ACC112 (cell line): ENCODE measurements around the gene MRPS23.
A peak's percentile ranks its signal among the peaks of the same experiment; 100 is the strongest.

Experiments used
- H2AFZ ChIP-seq: fragments of 200-600 bp; sonication (generic); one replicate; pipeline ENCODE4 v1.6.0; 2017; ENCODE audit warnings: antibody characterized with exemption, low read length; ENCODE audit not compliant: unreplicated experiment
- H3K27ac ChIP-seq: fragments of 200-600 bp; sonication (generic); 2 replicates; pipeline ENCODE4 v1.5.1; 2014; ENCODE audit warnings: low read depth, mild to moderate bottlenecking, antibody characterized with exemption, low read length, moderate library complexity
- H3K27me3 ChIP-seq: fragments of 200-600 bp; sonication (generic); 2 replicates; pipeline ENCODE4 v1.6.1; 2014; ENCODE audit warnings: mild to moderate bottlenecking, antibody characterized with exemption, low read length, moderate library complexity, mixed read lengths; ENCODE audit not compliant: insufficient read depth
- H3K36me3 ChIP-seq: fragments of 200-600 bp; sonication (generic); 2 replicates; pipeline ENCODE4 v1.6.1; 2016; ENCODE audit warnings: mild to moderate bottlenecking, antibody characterized with exemption, low read length, moderate library complexity, mixed read lengths; ENCODE audit not compliant: insufficient read depth
- H3K4me1 ChIP-seq: fragments of 200-600 bp; sonication (generic); one replicate; pipeline ENCODE4 v1.6.1; 2016; ENCODE audit warnings: low read length, mixed read lengths; ENCODE audit not compliant: insufficient read depth, unreplicated experiment, control insufficient read depth
- H3K4me3 ChIP-seq: fragments of 200-600 bp; sonication (generic); 2 replicates; pipeline ENCODE4 v1.5.1; 2014; ENCODE audit warnings: mild to moderate bottlenecking, low read depth, low read length
- H3K79me2 ChIP-seq: fragments of 200-600 bp; sonication (generic); one replicate; pipeline ENCODE4 v1.6.0; 2016; ENCODE audit warnings: low read length; ENCODE audit not compliant: control insufficient read depth, unreplicated experiment, insufficient read depth

Gene MRPS23

DNA sequence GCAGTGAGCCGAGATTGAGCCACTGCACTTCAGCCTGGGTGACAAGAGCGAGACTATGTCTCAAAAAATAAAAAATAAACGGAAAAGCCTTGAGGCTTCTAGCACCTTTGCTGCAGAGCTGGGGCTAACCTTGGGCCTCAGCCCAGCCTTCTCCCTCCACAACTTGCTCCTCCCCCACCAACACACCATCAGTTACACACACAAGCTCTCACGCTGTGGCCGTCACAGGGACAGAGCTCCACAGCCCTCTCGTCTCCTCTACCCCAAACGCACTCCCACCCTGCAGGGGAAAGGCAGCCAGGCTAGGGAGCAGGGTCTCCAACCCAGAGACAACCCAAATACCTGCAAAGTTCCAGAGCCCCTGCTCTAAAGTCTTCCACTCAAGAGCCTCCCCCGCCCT is 22.0 kb upstream of the MRPS23 start:
- Histone ChIP-seq H3K27me3 (no peaks in the 10 kb centered on the region), H3K4me3 (no peak overlapping the region), H3K4me1 (peaks cover 63% of the 10 kb centered on the region), H2AFZ (no peak overlapping the region), H3K79me2 (no peaks in the 10 kb centered on the region), H3K36me3 (no peaks in the 10 kb centered on the region), H3K27ac (no peak overlapping the region)

DNA sequence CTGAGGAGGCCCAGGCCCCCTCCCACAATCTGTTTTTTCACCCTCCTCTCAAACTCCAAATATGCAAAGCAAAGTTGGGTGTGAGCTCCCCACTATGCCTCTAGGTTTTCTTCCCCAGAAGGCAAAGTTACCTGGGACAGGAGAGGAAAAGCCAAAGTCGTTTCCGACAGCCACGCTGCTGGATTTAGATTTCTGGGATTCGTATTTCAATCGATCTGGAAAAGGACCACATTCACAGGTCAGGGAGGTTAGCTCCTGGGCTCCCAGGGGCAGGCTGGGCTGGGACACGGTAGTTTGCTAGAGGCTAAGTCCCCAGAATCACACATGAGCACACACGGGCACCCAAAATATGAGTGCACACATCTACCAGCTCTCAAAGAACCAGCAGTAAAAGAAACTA is 21.3 kb upstream of the MRPS23 start:
- H3K4me1 ChIP-seq = peaks cover 56% of the 10 kb centered on the region

GRCh38 chr17:57870283-57870635 is 20.4 kb upstream of the MRPS23 start:
- no peak overlapping the region for H2AFZ ChIP-seq
- peaks cover 49% of the 10 kb centered on the region for H3K4me1 ChIP-seq
- no peak overlapping the region for H3K4me3 ChIP-seq
- H3K27ac ChIP-seq = 0 out of 2 replicates have a peak overlapping the region, but pooled peaks have one; percentile 11
- H3K36me3 ChIP-seq = no peaks in the 10 kb centered on the region
- no peaks in the 10 kb centered on the region for H3K79me2 ChIP-seq
- no peaks in the 10 kb centered on the region for H3K27me3 ChIP-seq

More for the DNA sequence above, 21.3 kb upstream of the MRPS23 start:
- Histone ChIP-seq H3K36me3 (no peaks in the 10 kb centered on the region), H2AFZ (no peak overlapping the region), H3K4me3 (no peak overlapping the region), H3K27ac (no peak overlapping the region), H3K79me2 (no peaks in the 10 kb centered on the region), H3K27me3 (no peaks in the 10 kb centered on the region)

DNA sequence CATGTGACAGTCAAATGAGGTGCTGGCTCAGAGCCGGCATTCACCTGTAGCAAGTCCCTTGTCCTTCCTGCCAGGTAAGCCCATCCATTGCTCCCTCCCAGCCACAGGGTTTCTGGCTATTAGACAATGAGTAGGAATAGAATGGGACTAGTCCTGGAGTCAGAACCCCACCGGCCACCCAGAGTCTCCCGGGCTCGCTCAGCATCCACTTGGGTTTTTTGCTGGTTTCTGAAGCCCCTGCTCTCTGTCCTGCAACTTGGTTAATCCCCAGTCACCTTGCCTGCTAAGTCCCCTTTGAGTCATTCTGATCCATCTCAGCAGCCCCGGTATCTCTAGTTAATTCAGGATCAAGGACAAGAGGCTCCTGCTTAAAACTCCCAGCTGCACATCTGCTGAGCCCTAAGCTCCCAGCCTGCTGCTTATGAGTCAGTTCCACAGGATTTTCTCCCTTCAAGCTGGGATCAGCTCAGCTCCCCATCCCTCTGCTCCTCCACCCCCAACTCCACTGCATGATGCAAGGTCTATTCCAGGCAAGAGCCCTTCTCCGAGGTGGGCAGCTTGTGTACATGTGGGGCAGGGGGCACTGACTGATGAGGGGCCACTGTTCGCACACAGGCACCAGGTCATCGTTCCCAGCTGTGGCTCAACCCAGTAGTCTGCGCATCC is 19.9 kb upstream of the MRPS23 start:
- Histone ChIP-seq H3K36me3 (no peaks in the 10 kb centered on the region), H2AFZ (no peak overlapping the region), H3K27me3 (no peaks in the 10 kb centered on the region), H3K4me3 (no peak overlapping the region), H3K27ac (0 out of 2 replicates have a peak overlapping the region, but pooled peaks have one; percentile 11), H3K4me1 (peaks cover 44% of the 10 kb centered on the region), H3K79me2 (no peaks in the 10 kb centered on the region)

DNA sequence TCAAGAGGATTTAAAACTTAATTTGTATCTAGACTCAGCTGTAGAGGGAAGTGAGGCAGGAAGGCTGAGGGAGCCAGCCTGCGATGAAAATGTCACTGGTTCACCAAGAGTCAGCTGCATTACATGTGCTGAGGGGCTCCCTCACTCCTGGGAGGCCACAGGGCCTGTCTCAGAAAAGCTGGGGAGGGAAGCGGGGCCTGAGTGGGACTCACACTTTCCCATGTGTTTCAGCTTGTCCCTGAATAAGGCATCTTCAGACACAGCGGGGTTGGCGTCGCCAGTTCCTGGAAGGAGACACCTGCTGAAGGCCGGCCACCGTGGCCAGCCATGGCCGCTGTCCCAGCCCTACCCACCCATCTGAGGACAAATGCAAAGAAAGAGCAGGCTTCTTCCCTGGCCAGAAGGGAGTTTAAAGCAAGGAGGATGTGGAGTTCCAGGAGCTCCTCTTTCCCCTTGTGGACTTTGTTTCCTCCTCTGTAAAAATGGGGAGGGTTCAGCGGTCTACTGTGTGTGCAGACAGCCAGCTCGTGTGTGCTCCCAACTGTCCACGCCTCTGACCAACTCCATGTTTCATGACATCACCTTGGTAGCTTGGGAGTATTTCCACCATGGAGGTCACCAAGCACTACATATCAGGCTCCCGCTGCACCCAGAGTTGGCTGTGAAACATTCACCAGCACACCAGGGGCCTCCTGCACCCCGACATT is 19.2 kb upstream of the MRPS23 start:
- Histone ChIP-seq H2AFZ (no peak overlapping the region), H3K27ac (peak overlapping the region; percentile 70), H3K79me2 (no peaks in the 10 kb centered on the region), H3K4me3 (no peak overlapping the region), H3K27me3 (no peaks in the 10 kb centered on the region), H3K4me1 (peaks cover 39% of the 10 kb centered on the region), H3K36me3 (no peaks in the 10 kb centered on the region)

- Histone ChIP-seq H3K27me3 (no peaks in the 10 kb centered on the region), H3K4me3 (0 out of 2 replicates have a peak overlapping the region, but pooled peaks have one; percentile 9), H3K79me2 (no peaks in the 10 kb centered on the region), H3K36me3 (no peaks in the 10 kb centered on the region), H3K27ac (peak overlapping the region; percentile 70), H2AFZ (no peak overlapping the region), H3K4me1 (peaks cover 31% of the 10 kb centered on the region)
These were observed 18.4 kb upstream of the MRPS23 start for GRCh38 chr17:57868007-57868909.

DNA sequence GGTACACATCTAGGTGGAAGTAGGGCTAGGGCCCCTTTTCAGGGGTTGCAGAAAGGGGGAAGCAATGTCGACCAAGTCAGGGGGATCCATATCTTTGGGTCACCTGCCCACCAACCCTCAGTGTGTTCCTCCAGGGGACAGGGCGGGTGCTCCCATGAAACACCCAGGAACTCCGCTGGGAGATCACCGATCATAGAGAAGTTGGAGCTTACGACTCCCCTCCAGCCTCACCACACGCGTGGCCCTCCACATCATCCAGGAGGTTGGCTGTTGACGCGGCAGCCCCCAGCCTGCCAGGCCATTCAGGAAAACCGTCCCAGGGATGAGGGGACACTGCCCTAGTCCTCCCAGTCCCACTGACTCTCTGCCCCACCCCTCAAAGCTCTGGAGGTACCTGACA is 17.3 kb upstream of the MRPS23 start:
- Histone ChIP-seq H3K36me3 (no peaks in the 10 kb centered on the region), H3K27ac (no peak overlapping the region), H3K4me3 (no peak overlapping the region), H3K27me3 (no peaks in the 10 kb centered on the region), H3K79me2 (no peaks in the 10 kb centered on the region), H3K4me1 (peaks cover 30% of the 10 kb centered on the region), H2AFZ (no peak overlapping the region)

GRCh38 chr17:57866723-57867122 is 16.9 kb upstream of the MRPS23 start:
- no peak overlapping the region for H2AFZ ChIP-seq
- peaks cover 33% of the 10 kb centered on the region for H3K4me1 ChIP-seq
- H3K27ac ChIP-seq = no peak overlapping the region
- no peaks in the 10 kb centered on the region for H3K27me3 ChIP-seq
- H3K79me2 ChIP-seq = no peaks in the 10 kb centered on the region
- no peaks in the 10 kb centered on the region for H3K36me3 ChIP-seq
- H3K4me3 ChIP-seq = no peak overlapping the region

DNA sequence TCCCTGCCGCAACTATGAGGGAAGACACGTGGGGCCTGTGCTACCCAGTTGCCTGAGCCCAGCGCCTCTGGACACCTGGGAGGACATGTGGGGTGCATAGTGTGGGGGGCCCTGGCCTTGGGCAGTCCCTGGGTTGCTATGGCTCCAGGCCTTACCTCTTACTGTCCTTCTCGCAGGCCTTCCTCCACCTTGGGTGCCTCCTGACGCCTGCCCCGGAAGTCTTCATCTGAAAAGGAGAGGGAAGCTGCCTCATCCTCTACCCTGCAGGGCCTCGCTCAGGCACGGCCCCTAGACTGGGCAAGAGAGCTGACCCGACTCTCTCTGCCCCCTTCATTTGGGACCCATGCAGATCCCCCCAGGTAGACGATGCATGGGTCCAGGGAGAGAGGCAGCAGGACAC is 16.5 kb upstream of the MRPS23 start:
- H2AFZ ChIP-seq = no peak overlapping the region
- H3K79me2 ChIP-seq = no peaks in the 10 kb centered on the region
- no peaks in the 10 kb centered on the region for H3K27me3 ChIP-seq
- no peak overlapping the region for H3K4me3 ChIP-seq
- H3K4me1 ChIP-seq = peaks cover 34% of the 10 kb centered on the region
- no peaks in the 10 kb centered on the region for H3K36me3 ChIP-seq
- H3K27ac ChIP-seq = no peak overlapping the region

- no peak overlapping the region for H2AFZ ChIP-seq
- no peak overlapping the region for H3K27ac ChIP-seq
- peaks cover 36% of the 10 kb centered on the region for H3K4me1 ChIP-seq
- no peaks in the 10 kb centered on the region for H3K27me3 ChIP-seq
- no peaks in the 10 kb centered on the region for H3K36me3 ChIP-seq
- H3K79me2 ChIP-seq = no peaks in the 10 kb centered on the region
- no peak overlapping the region for H3K4me3 ChIP-seq
These were observed 14.4 kb upstream of the MRPS23 start for GRCh38 chr17:57864273-57864672.
